NB4 (cell line): ENCODE data around the gene CNGA2.

ENCODE experiments used
- MYC ChIP-seq: IDR thresholded peaks from 2 replicates; pipeline ENCODE4 v1.6.1; 2011; ENCODE audit warnings: low read depth, low read length
- POLR2A ChIP-seq: IDR thresholded peaks from 2 replicates; pipeline ENCODE4 v1.6.1; 2011; ENCODE audit warnings: mild to moderate bottlenecking; ENCODE audit not compliant: insufficient read length; ENCODE audit errors: extremely low read depth
- TF ChIP-seq, protein P1 (sequence below): IDR thresholded peaks from one replicate; pipeline ENCODE4 v1.5.1; 2012; ENCODE audit warnings: low read depth, low read length
- TF ChIP-seq, protein P2 (sequence below): IDR thresholded peaks from 2 replicates; pipeline ENCODE4 v1.6.1; 2011; ENCODE audit warnings: low read depth, low read length

DNA sequence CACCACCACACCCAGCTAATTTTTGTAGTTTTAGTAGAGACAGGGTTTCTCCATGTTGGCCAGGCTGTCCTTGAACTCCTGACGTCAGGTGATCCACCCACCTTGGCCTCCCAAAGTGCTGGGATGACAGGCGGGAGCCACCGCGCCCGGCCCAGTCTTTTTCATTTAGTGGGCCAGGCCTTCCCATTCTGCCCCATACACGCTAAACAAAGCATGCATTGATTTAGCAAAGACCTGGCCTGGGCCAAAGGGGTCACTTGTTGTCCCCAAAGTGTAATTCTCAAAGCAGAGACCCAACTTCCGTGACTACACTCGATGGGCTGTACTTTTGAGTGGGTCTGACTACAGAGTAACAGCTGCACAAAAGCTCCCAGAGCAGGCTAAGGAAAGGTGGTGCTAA is 29.2 kb downstream of the CNGA2 start:
- TF ChIP-seq POLR2A (no peak), MYC (no peak)
- TF ChIP-seq, protein P1, sequence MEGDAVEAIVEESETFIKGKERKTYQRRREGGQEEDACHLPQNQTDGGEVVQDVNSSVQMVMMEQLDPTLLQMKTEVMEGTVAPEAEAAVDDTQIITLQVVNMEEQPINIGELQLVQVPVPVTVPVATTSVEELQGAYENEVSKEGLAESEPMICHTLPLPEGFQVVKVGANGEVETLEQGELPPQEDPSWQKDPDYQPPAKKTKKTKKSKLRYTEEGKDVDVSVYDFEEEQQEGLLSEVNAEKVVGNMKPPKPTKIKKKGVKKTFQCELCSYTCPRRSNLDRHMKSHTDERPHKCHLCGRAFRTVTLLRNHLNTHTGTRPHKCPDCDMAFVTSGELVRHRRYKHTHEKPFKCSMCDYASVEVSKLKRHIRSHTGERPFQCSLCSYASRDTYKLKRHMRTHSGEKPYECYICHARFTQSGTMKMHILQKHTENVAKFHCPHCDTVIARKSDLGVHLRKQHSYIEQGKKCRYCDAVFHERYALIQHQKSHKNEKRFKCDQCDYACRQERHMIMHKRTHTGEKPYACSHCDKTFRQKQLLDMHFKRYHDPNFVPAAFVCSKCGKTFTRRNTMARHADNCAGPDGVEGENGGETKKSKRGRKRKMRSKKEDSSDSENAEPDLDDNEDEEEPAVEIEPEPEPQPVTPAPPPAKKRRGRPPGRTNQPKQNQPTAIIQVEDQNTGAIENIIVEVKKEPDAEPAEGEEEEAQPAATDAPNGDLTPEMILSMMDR = no peak
- TF ChIP-seq, protein P2, sequence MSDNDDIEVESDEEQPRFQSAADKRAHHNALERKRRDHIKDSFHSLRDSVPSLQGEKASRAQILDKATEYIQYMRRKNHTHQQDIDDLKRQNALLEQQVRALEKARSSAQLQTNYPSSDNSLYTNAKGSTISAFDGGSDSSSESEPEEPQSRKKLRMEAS = no peak
